ENCODE results near the gene CITED2. TPM values are rescaled to one million over a fixed set of nuclear protein-coding genes. Genes with fewer than 3 reads are reported as not detected.

The CITED2 gene
- total RNA-seq, 1 donor from 2014 or later, result 105 TPM

DNA sequence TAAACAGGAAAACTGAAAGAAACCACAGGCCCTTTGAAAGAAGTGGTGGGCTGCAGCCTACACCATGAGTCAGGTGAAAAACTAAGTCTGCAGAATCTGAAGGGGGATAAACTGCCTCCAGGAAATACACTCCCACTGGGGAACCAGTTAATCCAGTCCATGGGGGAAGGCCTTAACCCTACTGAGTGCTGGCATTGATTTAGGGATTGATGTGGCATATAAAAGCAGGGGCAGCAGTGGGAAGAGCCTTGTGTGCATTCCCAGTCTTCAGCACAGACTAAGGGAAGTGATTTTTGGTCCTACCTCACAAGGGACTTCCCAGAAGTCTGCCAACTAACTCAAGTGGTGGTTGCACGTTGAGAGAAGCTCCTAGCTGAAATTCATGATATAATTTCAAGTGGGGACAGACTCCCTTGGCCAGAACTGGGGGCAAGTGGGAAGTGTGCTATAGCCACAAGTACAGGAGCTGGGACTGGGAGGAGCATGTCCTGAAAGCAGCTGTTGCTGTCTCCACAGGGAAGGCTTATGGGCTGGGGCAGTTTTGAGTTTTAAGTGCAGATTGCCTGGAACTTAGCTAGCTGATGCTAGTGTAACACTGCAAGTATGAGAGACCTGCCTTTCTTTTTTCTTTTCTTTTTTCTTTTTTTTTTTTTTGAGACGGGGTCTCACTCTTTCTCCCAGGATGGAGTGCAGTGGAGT, 31.2 kb downstream of the CITED2 start:
- Histone ChIP-seq H3K36me3 (no peaks in the 10 kb centered on the region), H3K27me3 (ENCODE audit: low read depth) (no peaks in the 10 kb centered on the region), H3K4me3 (no peak overlapping the region), H3K9me3 (replicated peaks) (no peaks in the 10 kb centered on the region), H3K4me1 (no peaks in the 10 kb centered on the region), H3K27ac (replicated peaks) (no peak overlapping the region)
- TF ChIP-seq, protein P1, sequence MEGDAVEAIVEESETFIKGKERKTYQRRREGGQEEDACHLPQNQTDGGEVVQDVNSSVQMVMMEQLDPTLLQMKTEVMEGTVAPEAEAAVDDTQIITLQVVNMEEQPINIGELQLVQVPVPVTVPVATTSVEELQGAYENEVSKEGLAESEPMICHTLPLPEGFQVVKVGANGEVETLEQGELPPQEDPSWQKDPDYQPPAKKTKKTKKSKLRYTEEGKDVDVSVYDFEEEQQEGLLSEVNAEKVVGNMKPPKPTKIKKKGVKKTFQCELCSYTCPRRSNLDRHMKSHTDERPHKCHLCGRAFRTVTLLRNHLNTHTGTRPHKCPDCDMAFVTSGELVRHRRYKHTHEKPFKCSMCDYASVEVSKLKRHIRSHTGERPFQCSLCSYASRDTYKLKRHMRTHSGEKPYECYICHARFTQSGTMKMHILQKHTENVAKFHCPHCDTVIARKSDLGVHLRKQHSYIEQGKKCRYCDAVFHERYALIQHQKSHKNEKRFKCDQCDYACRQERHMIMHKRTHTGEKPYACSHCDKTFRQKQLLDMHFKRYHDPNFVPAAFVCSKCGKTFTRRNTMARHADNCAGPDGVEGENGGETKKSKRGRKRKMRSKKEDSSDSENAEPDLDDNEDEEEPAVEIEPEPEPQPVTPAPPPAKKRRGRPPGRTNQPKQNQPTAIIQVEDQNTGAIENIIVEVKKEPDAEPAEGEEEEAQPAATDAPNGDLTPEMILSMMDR (IDR thresholded peaks at IDR 0.05; ENCODE audit: borderline replicate concordance), result no peak
- intact Hi-C loops (cut with micrococcal nuclease), result no loop called here
- no peak for DNase-seq

- Histone ChIP-seq H3K27ac (replicated peaks) (no peak overlapping the region), H3K27me3 (ENCODE audit: low read depth) (no peaks in the 10 kb centered on the region), H3K4me3 (no peak overlapping the region), H3K4me1 (peaks cover 7% of the 10 kb centered on the region), H3K9me3 (replicated peaks) (no peaks in the 10 kb centered on the region), H3K36me3 (no peaks in the 10 kb centered on the region)
- DNase-seq, result no peak
- intact Hi-C loops (cut with micrococcal nuclease), result no loop called here
- TF ChIP-seq, protein P1 (IDR thresholded peaks at IDR 0.05; ENCODE audit: borderline replicate concordance), result no peak
These were observed 33.4 kb downstream of the CITED2 start for GRCh38 chr6:139341060-139341459.

DNA sequence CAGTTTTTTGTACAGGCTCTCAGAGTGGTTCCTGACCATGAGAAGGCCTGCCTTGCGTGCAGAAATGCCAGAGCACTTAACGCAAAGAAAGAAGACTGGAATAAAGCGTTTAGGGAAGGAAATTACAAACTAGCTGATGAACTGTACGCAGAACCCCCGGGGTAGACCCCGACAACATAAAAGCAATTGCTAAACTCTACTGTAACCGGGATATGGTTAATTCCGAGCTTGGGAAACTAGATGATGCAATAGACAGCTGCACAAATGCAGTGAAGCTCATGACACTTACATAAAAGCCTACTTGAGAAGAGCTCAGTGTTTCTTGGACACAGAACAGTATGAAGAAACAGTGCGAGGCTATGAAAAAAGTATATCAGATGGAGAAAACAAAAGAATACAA, 35.7 kb downstream of the CITED2 start:
- Histone ChIP-seq H3K36me3 (no peaks in the 10 kb centered on the region), H3K27me3 (ENCODE audit: low read depth) (no peaks in the 10 kb centered on the region), H3K27ac (replicated peaks) (peak overlapping the region; percentile 45), H3K4me3 (no peak overlapping the region), H3K4me1 (peaks cover 7% of the 10 kb centered on the region), H3K9me3 (replicated peaks) (no peaks in the 10 kb centered on the region)
- intact Hi-C loops (cut with micrococcal nuclease), result no loop called here
- DNase-seq, result no peak
- TF ChIP-seq, protein P1 (IDR thresholded peaks at IDR 0.05; ENCODE audit: borderline replicate concordance), result no peak

DNA sequence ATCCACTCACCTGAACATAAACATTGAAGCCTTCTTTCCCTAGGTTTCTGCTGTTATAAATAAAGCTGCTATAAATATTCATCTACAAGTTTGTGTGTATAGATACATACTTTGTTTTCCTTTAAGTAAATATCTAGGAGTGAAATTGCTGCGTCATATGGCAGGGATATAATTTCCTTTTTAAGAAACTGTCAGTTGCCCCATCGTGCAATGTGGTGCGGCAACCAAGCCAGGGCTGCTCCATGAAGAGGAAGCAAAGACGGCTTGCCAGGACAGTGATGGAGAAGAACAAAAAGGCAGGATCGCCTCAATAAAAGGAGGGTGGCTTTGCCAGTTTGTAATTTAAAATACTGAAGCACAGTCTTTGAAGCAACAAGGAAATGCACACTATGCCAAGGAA, 36.6 kb downstream of the CITED2 start:
- no peak overlapping the region for H3K27ac ChIP-seq (replicated peaks)
- intact Hi-C loops (cut with micrococcal nuclease), result no loop called here
- no peaks in the 10 kb centered on the region for H3K27me3 ChIP-seq (ENCODE audit: low read depth)
- TF ChIP-seq, protein P1 (IDR thresholded peaks at IDR 0.05; ENCODE audit: borderline replicate concordance), result no peak
- no peaks in the 10 kb centered on the region for H3K9me3 ChIP-seq (replicated peaks)
- DNase-seq, result no peak
- no peaks in the 10 kb centered on the region for H3K36me3 ChIP-seq
- no peak overlapping the region for H3K4me3 ChIP-seq
- H3K4me1 ChIP-seq, result peaks cover 7% of the 10 kb centered on the region

GRCh38 chr6:139337001-139337400, 37.4 kb downstream of the CITED2 start:
- intact Hi-C loops (cut with micrococcal nuclease), result no loop called here
- DNase-seq, result no peak
- Histone ChIP-seq H3K4me3 (no peak overlapping the region), H3K4me1 (peaks cover 7% of the 10 kb centered on the region), H3K36me3 (no peaks in the 10 kb centered on the region), H3K27me3 (ENCODE audit: low read depth) (no peaks in the 10 kb centered on the region), H3K27ac (replicated peaks) (no peak overlapping the region), H3K9me3 (replicated peaks) (no peaks in the 10 kb centered on the region)
- TF ChIP-seq, protein P1 (IDR thresholded peaks at IDR 0.05; ENCODE audit: borderline replicate concordance), result no peak
